HG03520 (cell line): ENCODE data around the gene EXOSC7.

ENCODE experiments used
- ATAC-seq: cut with Tn5 transposase; IDR thresholded peaks from one replicate; pipeline ENCODE4 v1.9.1; 2021; ENCODE audit warnings: mild to moderate bottlenecking, moderate library complexity; ENCODE audit not compliant: unreplicated experiment

Gene EXOSC7

GRCh38 chr3:44992555-44993470 is 16.8 kb downstream of the EXOSC7 start:
- no peak for ATAC-seq

- ATAC-seq, result no peak
Observed at GRCh38 chr3:44993471-44994205, 17.6 kb downstream of the EXOSC7 start.

GRCh38 chr3:44995142-44995770 is 19.2 kb downstream of the EXOSC7 start:
- ATAC-seq, result no peak

GRCh38 chr3:44996556-44996969 is 20.5 kb downstream of the EXOSC7 start:
- ATAC-seq, result no peak

- ATAC-seq, result no peak
Observed at GRCh38 chr3:44999782-45000181, 23.7 kb downstream of the EXOSC7 start.

- no peak for ATAC-seq
Observed at GRCh38 chr3:45000823-45001222, 24.8 kb downstream of the EXOSC7 start.

- ATAC-seq, result no peak
Observed at GRCh38 chr3:45001738-45002137, 25.7 kb downstream of the EXOSC7 start.

- ATAC-seq, result no peak
Observed at GRCh38 chr3:45002139-45002660, 26.2 kb downstream of the EXOSC7 start.

GRCh38 chr3:45002720-45003119 is 26.7 kb downstream of the EXOSC7 start:
- no peak for ATAC-seq

- no peak for ATAC-seq
Observed at GRCh38 chr3:45003406-45003805, 27.4 kb downstream of the EXOSC7 start.

GRCh38 chr3:45003859-45004258 is 27.8 kb downstream of the EXOSC7 start:
- no peak for ATAC-seq

- no peak for ATAC-seq
Observed at GRCh38 chr3:45007091-45007490, 31.0 kb downstream of the EXOSC7 start.

- no peak for ATAC-seq
Observed at GRCh38 chr3:45008117-45008516, 32.1 kb downstream of the EXOSC7 start.

- ATAC-seq, result no peak
Observed at GRCh38 chr3:45009868-45010267, 33.8 kb downstream of the EXOSC7 start.

GRCh38 chr3:45010811-45011333 is 34.8 kb downstream of the EXOSC7 start:
- ATAC-seq, result no peak

GRCh38 chr3:45011756-45012508 is 35.9 kb downstream of the EXOSC7 start:
- ATAC-seq, result no peak

- no peak for ATAC-seq
Observed at GRCh38 chr3:45012577-45012976, 36.5 kb downstream of the EXOSC7 start.

GRCh38 chr3:45016916-45017315 is 40.9 kb downstream of the EXOSC7 start:
- no peak for ATAC-seq

- ATAC-seq, result no peak
Observed at GRCh38 chr3:45017821-45018220, 41.8 kb downstream of the EXOSC7 start.

GRCh38 chr3:45020534-45020933 is 44.5 kb downstream of the EXOSC7 start:
- no peak for ATAC-seq
